HUES64 (cell line): Measurements from ENCODE around the gene SH2D6. TPM values are rescaled to one million over a fixed set of nuclear protein-coding genes. Genes with fewer than 3 reads are reported as not detected.
"Not testable (repeated sequence)": the region's sequence is repeated elsewhere in the genome, so short reads cannot be mapped to it uniquely, and the experiment has no call there.

ENCODE experiments used
- H3K27ac ChIP-seq: 2 replicates; pipeline ENCODE4 v1.7.0; 2013; ENCODE audit warnings: low read depth, low read length, inconsistent platforms
- H3K27me3 ChIP-seq: 2 replicates; pipeline ENCODE4 v1.6.1; 2013; ENCODE audit warnings: mild to moderate bottlenecking, low read length; ENCODE audit not compliant: insufficient read depth
- H3K36me3 ChIP-seq: 2 replicates; pipeline ENCODE4 v1.6.1; 2013; ENCODE audit warnings: mild to moderate bottlenecking, low read length; ENCODE audit not compliant: insufficient read depth
- H3K4me1 ChIP-seq: 2 replicates; pipeline ENCODE4 v1.6.1; 2013; ENCODE audit warnings: mild to moderate bottlenecking, low read length, moderate library complexity; ENCODE audit not compliant: insufficient read depth
- H3K4me3 ChIP-seq: 2 replicates; pipeline ENCODE4 v1.5.1; 2013; ENCODE audit warnings: mild to moderate bottlenecking, low read length, moderate library complexity
- H3K9ac ChIP-seq: 2 replicates; pipeline ENCODE4 v1.6.1; 2013; ENCODE audit warnings: mild to moderate bottlenecking, low read depth, low read length
- H3K9me3 ChIP-seq: 2 replicates; pipeline ENCODE4 v1.6.1; 2013; ENCODE audit warnings: low read depth, low read length; ENCODE audit not compliant: insufficient read depth
- WGBS: fragments of 150-250, 120-280 bp; methylation state at CpG from one replicate; pipeline ENCODE4 v1.1.7; 2013; ENCODE audit warnings: missing lambda C conversion rate; 5-methylcytosine and 5-hydroxymethylcytosine counted together
- polyA plus RNA-seq, 2 experiments: library from polyadenylated mRNA; stranded (reverse); fragments of 50-300 nt; gene quantifications; one replicate each; pipeline ENCODE4 v1.2.3, GENCODE V29; 2013

The SH2D6 gene
- not detected for polyA plus RNA-seq (2013, experiment 1 of 2)
- not detected for polyA plus RNA-seq (2013, experiment 2 of 2)

- Histone ChIP-seq H3K4me3 (peak within 1 kb of the TSS; percentile 86), H3K27me3 (no peaks in the 10 kb centered on the region), H3K9me3 (no peaks in the 10 kb centered on the region), H3K27ac (peak within 1 kb of the TSS; percentile 92), H3K36me3 (no peaks in the 10 kb centered on the region), H3K4me1 (peaks cover 15% of the 10 kb centered on the region), H3K9ac (peak within 1 kb of the TSS; percentile 89)
- WGBS: 21% methylated on average over 56 of the region's 57 CpGs
These were observed at the start of gene SH2D6 for GRCh38 chr2:85418132-85419008. TSS of gene SH2D6 (plus strand) at chr2:85418714. CDS start at chr2:85429466, 10,752 bp downstream.

- Histone ChIP-seq H3K36me3 (peaks cover 2% of the 10 kb centered on the region; the same call in 1 of the 2 replicates), H3K4me1 (no peaks in the 10 kb centered on the region)
These were observed 49.6 kb upstream of the SH2D6 start for GRCh38 chr2:85368921-85369320.

GRCh38 chr2:85369500-85369899 lies 49.0 kb upstream of the SH2D6 start:
- Histone ChIP-seq H3K27ac (no peak overlapping the region), H3K4me3 (no peak overlapping the region), H3K9ac (no peak overlapping the region), H3K4me1 (no peaks in the 10 kb centered on the region), H3K9me3 (no peaks in the 10 kb centered on the region), H3K36me3 (peaks cover 2% of the 10 kb centered on the region; the same call in 1 of the 2 replicates), H3K27me3 (no peaks in the 10 kb centered on the region)
- WGBS: 92% methylated on average over 5 of the region's 5 CpGs

More at GRCh38 chr2:85368921-85369320, 49.6 kb upstream of the SH2D6 start:
- Histone ChIP-seq H3K9me3 (no peaks in the 10 kb centered on the region), H3K4me3 (no peak overlapping the region), H3K9ac (no peak overlapping the region), H3K27me3 (no peaks in the 10 kb centered on the region), H3K27ac (no peak overlapping the region)

GRCh38 chr2:85371045-85371444 lies 47.5 kb upstream of the SH2D6 start:
- Histone ChIP-seq H3K9ac (no peak overlapping the region), H3K9me3 (no peaks in the 10 kb centered on the region), H3K36me3 (peaks cover 2% of the 10 kb centered on the region; the same call in 1 of the 2 replicates), H3K4me1 (no peaks in the 10 kb centered on the region), H3K4me3 (no peak overlapping the region), H3K27me3 (no peaks in the 10 kb centered on the region), H3K27ac (no peak overlapping the region)
- WGBS: 94% methylated on average over 11 of the region's 11 CpGs

DNA sequence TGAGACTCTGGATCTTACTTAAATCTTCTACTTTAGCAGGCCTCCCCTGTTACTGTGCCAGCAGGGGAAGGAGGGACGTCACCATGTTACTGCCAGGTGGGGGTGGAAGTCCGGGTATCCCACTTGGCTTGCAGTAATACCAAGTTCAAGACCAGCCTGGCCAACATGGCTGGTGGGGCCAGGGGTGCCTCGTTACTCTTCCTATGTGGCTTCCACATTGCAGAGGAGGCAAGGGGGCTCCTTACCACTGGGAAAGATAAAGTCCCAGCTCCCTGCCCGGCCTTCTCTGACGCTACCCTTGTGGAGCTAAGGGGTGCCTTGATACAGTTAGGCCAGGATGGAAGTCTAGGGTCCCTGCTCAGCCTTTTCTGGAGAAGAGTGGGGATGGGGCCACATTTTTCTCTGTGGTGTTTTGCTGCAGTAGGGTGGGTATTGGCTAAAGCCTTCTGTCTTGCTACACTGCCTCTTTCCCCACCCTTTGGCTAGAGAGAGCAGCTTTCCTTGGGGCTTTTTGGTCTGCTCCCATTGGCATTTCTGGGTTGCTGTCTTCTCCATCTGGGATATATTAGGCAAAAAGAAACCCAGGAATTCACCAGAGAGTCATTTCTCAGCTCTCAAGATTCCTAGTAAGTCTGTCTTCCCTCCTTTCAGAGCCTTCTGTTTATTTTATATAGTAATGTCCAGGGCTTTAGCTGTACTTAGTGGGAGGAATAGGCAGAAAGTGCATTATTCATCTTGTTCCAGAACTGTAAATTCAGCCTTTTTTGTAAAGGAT lies 42.0 kb upstream of the SH2D6 start:
- Histone ChIP-seq H3K36me3 (peaks cover 16% of the 10 kb centered on the region), H3K9ac (no peak overlapping the region), H3K4me3 (no peak overlapping the region), H3K27ac (no peak overlapping the region), H3K9me3 (peaks cover 17% of the 10 kb centered on the region), H3K27me3 (no peaks in the 10 kb centered on the region), H3K4me1 (no peaks in the 10 kb centered on the region)
- 90% methylated on average over 5 of the region's 5 CpGs for WGBS

GRCh38 chr2:85377083-85377482 lies 41.4 kb upstream of the SH2D6 start:
- Histone ChIP-seq H3K9me3 (peaks cover 17% of the 10 kb centered on the region), H3K9ac (no peak overlapping the region), H3K4me1 (no peaks in the 10 kb centered on the region), H3K27ac (no peak overlapping the region), H3K27me3 (no peaks in the 10 kb centered on the region), H3K4me3 (no peak overlapping the region), H3K36me3 (peaks cover 16% of the 10 kb centered on the region)
- 94% methylated on average over 11 of the region's 11 CpGs for WGBS

DNA sequence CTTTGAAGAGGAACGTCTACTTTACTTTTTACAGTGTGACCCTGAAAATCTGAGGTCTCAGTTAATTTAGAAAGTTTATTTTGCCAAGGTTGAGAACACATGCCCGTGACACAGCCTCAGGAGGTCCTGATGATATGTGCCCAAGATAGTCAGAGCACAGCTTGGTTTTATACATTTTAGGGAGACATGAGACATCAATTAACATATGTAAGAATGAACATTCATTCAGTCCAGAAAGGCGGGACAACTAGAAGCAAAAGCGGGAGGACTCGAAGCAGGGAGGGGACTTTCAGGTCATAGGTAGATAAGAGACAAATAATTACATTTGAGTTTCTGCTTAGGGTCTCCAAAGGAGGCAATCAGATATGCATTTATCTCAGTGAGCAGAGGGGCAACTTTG lies 40.3 kb upstream of the SH2D6 start:
- Histone ChIP-seq H3K4me3 (no peak overlapping the region), H3K36me3 (peaks cover 16% of the 10 kb centered on the region), H3K27ac (no peak overlapping the region), H3K9me3 (peaks cover 17% of the 10 kb centered on the region), H3K9ac (no peak overlapping the region), H3K27me3 (no peaks in the 10 kb centered on the region), H3K4me1 (no peaks in the 10 kb centered on the region)
- 98% methylated on average over 5 of the region's 5 CpGs for WGBS

- WGBS: 88% methylated on average over 1 of the region's 1 CpG
- Histone ChIP-seq H3K27me3 (no peaks in the 10 kb centered on the region), H3K4me3 (no peak overlapping the region), H3K4me1 (no peaks in the 10 kb centered on the region), H3K27ac (no peak overlapping the region), H3K36me3 (peaks cover 16% of the 10 kb centered on the region), H3K9ac (no peak overlapping the region), H3K9me3 (peaks cover 17% of the 10 kb centered on the region)
These were observed 38.5 kb upstream of the SH2D6 start for GRCh38 chr2:85380048-85380447.

DNA sequence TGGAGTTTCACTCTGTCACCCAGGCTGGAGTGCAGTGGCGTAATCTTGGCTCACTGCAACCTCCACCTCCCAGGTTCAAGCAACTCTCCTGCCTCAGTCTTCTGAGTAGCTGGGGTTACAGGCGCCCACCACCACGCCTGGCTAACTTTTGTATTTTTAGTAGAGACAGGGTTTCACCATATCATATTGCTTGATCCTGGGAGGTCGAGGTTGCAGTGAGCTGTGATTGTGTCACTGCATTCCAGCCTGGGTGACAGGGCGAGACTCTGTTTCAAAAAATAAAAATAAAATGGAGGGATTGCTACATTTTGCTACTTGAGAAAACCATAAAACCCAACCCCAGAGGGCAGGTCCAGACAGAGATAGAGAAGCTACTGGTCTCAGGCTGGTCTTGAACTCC lies 35.4 kb upstream of the SH2D6 start:
- H3K4me1 ChIP-seq, H3K27ac ChIP-seq, H3K27me3 ChIP-seq, H3K4me3 ChIP-seq, H3K9ac ChIP-seq: not testable (repeated sequence)
- peaks cover 17% of the 10 kb centered on the region for H3K9me3 ChIP-seq
- 94% methylated on average over 5 of the region's 5 CpGs for WGBS
- H3K36me3 ChIP-seq: peaks cover 19% of the 10 kb centered on the region

DNA sequence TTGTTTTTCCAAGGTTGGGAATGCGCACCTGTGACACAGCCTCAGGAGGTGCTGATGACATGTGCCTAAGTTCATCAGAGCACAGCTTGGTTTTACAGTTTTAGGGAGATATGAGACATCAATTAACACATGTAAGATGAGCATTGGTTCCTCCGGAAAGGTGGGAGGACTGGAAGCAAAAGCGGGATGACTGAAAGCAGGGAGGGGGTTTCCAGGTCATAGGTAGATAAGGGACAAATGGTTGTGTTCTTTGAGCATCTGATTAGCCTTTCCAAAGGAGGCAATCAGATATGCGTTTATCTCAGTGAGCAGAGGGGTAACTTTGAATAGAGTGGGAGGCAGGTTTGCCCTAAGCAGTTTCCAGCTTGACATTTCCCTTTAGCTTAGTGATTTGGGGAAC lies 34.7 kb upstream of the SH2D6 start:
- Histone ChIP-seq H3K9ac (no peak overlapping the region), H3K4me3 (no peak overlapping the region), H3K4me1 (peaks cover 4% of the 10 kb centered on the region; the same call in 1 of the 2 replicates), H3K27ac (no peak overlapping the region), H3K9me3 (peaks cover 17% of the 10 kb centered on the region), H3K36me3 (peaks cover 19% of the 10 kb centered on the region), H3K27me3 (no peaks in the 10 kb centered on the region)
- WGBS: 69% methylated on average over 4 of the region's 4 CpGs

DNA sequence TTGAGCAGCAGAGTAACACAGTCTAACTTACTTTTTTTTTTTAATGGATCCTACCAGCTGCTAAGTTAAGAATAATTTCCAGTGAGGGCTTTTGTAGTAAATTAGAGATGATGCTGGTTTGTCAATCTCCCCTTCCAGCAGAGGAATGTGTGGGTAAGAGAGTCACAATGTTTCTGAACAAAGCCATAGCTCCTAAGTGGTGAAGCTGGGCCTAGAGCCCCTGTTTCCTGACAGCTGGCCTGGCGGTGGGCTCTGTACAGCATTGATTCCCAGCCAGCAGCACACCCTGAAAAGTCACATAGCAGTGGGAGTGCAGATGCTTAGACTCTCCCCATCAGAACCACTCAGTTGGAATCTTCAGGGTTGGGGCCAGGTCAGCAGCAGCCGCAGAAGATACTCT lies 32.8 kb upstream of the SH2D6 start:
- peaks cover 4% of the 10 kb centered on the region for H3K9me3 ChIP-seq
- no peaks in the 10 kb centered on the region for H3K27me3 ChIP-seq
- no peak overlapping the region for H3K27ac ChIP-seq
- no peak overlapping the region for H3K4me3 ChIP-seq
- H3K4me1 ChIP-seq: peaks cover 4% of the 10 kb centered on the region; the same call in 1 of the 2 replicates
- H3K9ac ChIP-seq: no peak overlapping the region
- H3K36me3 ChIP-seq: peaks cover 8% of the 10 kb centered on the region; the same call in 1 of the 2 replicates
- 92% methylated on average over 2 of the region's 2 CpGs for WGBS
